ENCODE results near the gene FMN2. TPM values are rescaled to one million over a fixed set of nuclear protein-coding genes. Genes with fewer than 3 reads are reported as not detected.

Gene FMN2
- total RNA-seq, 2 experiments from 2014 or later: not detected

GRCh38 chr1:240090014-240090413 is 1.7 kb upstream of the FMN2 start:
- Histone ChIP-seq H3K4me3 (ENCODE audit: low read length) (no peak overlapping the region), H3K9me3 (ENCODE audit: control insufficient read depth in 1 of 2, insufficient read depth in 1 of 2, low read length in 2 of 2) (peaks cover 0 to 16% of the 10 kb centered on the region in 2 experiments), H3K27me3 (ENCODE audit: control insufficient read depth in 1 of 2, insufficient read depth in 2 of 2, low read length in 2 of 2) (peaks cover 25 to 42% of the 10 kb centered on the region in 2 experiments), H3K4me1 (ENCODE audit: insufficient read depth, low read length) (no peaks in the 10 kb centered on the region), H3K36me3 (ENCODE audit: insufficient read depth, low read length) (no peaks in the 10 kb centered on the region), H3K27ac (ENCODE audit: low read depth in 1 of 2, low read length in 2 of 2) (no peak overlapping the region)
- peaks cover 2% of the 10 kb centered on the region for H3K9me3 Mint-ChIP-seq
- no peak overlapping the region for H3K27ac Mint-ChIP-seq
- no peaks in the 10 kb centered on the region for H3K36me3 Mint-ChIP-seq (ENCODE audit: low read depth)
- DNase-seq: no peak
- ChIA-PET CTCF (no interaction called here), POLR2A (no interaction called here)
- intact Hi-C loops (cut with DNase I, micrococcal nuclease): no loop called here
- no peaks in the 10 kb centered on the region for H3K4me1 Mint-ChIP-seq (ENCODE audit: low read depth)
- TF ChIP-seq CTCF (IDR thresholded peaks at IDR 0.05): no peak
- H3K4me3 Mint-ChIP-seq: no peak overlapping the region
- no peak for ATAC-seq (ENCODE audit: poor library complexity)
- peaks cover 43% of the 10 kb centered on the region for H3K27me3 Mint-ChIP-seq

- DNase-seq: no peak
- Mint-ChIP-seq H3K27ac (no peak overlapping the region), H3K27me3 (peaks cover 52% of the 10 kb centered on the region), H3K4me3 (no peak overlapping the region), H3K9me3 (no peaks in the 10 kb centered on the region), H3K4me1 (ENCODE audit: low read depth) (no peaks in the 10 kb centered on the region), H3K36me3 (ENCODE audit: low read depth) (no peaks in the 10 kb centered on the region)
- intact Hi-C loops (cut with DNase I, micrococcal nuclease): no loop called here
- Histone ChIP-seq H3K36me3 (ENCODE audit: insufficient read depth, low read length) (no peaks in the 10 kb centered on the region), H3K27ac (ENCODE audit: low read depth in 1 of 2, low read length in 2 of 2) (no peak overlapping the region), H3K4me3 (ENCODE audit: low read length) (no peak overlapping the region), H3K9me3 (ENCODE audit: control insufficient read depth in 1 of 2, insufficient read depth in 1 of 2, low read length in 2 of 2) (peaks cover 0 to 16% of the 10 kb centered on the region in 2 experiments), H3K27me3 (ENCODE audit: control insufficient read depth in 1 of 2, insufficient read depth in 2 of 2, low read length in 2 of 2) (peaks cover 25 to 42% of the 10 kb centered on the region in 2 experiments), H3K4me1 (ENCODE audit: insufficient read depth, low read length) (no peaks in the 10 kb centered on the region)
- ChIA-PET CTCF (no interaction called here), POLR2A (no interaction called here)
- ATAC-seq (ENCODE audit: poor library complexity): no peak
- TF ChIP-seq CTCF (IDR thresholded peaks at IDR 0.05): no peak
Observed at GRCh38 chr1:240090957-240091600, 604 bp upstream of the FMN2 start.

- DNase-seq (no peak), ATAC-seq (ENCODE audit: poor library complexity) (no peak)
- intact Hi-C loops (cut with DNase I, micrococcal nuclease): no loop called here
- no peak overlapping the region for H3K27ac Mint-ChIP-seq
- no peaks in the 10 kb centered on the region for H3K36me3 ChIP-seq (ENCODE audit: insufficient read depth, low read length)
- POLR2A ChIA-PET: no interaction called here
- no peak overlapping the region for H3K27ac ChIP-seq (ENCODE audit: low read depth in 1 of 2, low read length in 2 of 2)
- peaks cover 55% of the 10 kb centered on the region for H3K27me3 Mint-ChIP-seq
- no peak overlapping the region for H3K4me3 Mint-ChIP-seq
- no peaks in the 10 kb centered on the region for H3K9me3 Mint-ChIP-seq
- no peaks in the 10 kb centered on the region for H3K4me1 Mint-ChIP-seq (ENCODE audit: low read depth)
- H3K4me1 ChIP-seq (ENCODE audit: insufficient read depth, low read length): no peaks in the 10 kb centered on the region
- no peak for TF ChIP-seq CTCF (IDR thresholded peaks at IDR 0.05)
- H3K36me3 Mint-ChIP-seq (ENCODE audit: low read depth): no peaks in the 10 kb centered on the region
- peaks cover 25 to 48% of the 10 kb centered on the region in 2 experiments for H3K27me3 ChIP-seq (ENCODE audit: control insufficient read depth in 1 of 2, insufficient read depth in 2 of 2, low read length in 2 of 2)
- CTCF ChIA-PET: no interaction called here
- H3K4me3 ChIP-seq (ENCODE audit: low read length): no peak overlapping the region
- peaks cover 0 to 16% of the 10 kb centered on the region in 2 experiments for H3K9me3 ChIP-seq (ENCODE audit: control insufficient read depth in 1 of 2, insufficient read depth in 1 of 2, low read length in 2 of 2)
Observed at GRCh38 chr1:240092301-240093119, 827 bp downstream of the FMN2 start.
